NCI-H345 (cell line): Measurements from ENCODE around the gene ATCAY.
A peak's percentile ranks its signal among the peaks of the same experiment; 100 is the strongest.

ENCODE experiments used
- DNase-seq: peaks from one replicate; lab custom pipeline; 2025; lab: John Stamatoyannopoulos, UW

Gene ATCAY, protein sequence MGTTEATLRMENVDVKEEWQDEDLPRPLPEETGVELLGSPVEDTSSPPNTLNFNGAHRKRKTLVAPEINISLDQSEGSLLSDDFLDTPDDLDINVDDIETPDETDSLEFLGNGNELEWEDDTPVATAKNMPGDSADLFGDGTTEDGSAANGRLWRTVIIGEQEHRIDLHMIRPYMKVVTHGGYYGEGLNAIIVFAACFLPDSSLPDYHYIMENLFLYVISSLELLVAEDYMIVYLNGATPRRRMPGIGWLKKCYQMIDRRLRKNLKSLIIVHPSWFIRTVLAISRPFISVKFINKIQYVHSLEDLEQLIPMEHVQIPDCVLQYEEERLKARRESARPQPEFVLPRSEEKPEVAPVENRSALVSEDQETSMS

GRCh38 chr19:3880471-3881271 is at the start of gene ATCAY:
Gene ATCAY (plus strand): TSS chr19:3880685. CDS start chr19:3885768, 5,083 bp downstream.
- peak; percentile 89 for DNase-seq

GRCh38 chr19:3831601-3832000 is 48.9 kb upstream of the ATCAY start:
- no peak for DNase-seq

- no peak for DNase-seq
Observed at GRCh38 chr19:3832001-3832400, 48.5 kb upstream of the ATCAY start.

- DNase-seq = no peak
Observed at GRCh38 chr19:3833578-3834348, 46.7 kb upstream of the ATCAY start.

GRCh38 chr19:3834349-3835054 is 46.0 kb upstream of the ATCAY start:
- DNase-seq = no peak

DNA sequence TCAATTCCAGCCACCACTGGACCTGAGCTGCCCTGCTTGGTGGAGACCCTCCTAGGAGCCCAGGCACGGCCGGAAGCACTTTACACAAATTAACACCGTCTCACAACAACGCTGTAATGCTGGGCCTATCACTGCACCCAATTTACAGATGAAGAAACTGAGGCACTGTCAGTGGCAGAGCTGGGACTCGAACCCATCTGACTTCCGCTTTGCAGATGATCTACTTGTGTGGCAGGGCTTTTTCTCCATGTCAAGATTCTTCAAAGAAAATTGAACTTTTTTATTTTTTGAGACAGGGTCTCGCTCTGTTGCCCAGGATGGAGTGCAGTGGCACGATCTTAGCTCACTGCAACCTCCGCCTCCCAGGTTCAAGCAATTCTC is 45.4 kb upstream of the ATCAY start:
- no peak for DNase-seq

GRCh38 chr19:3836887-3837286 is 43.6 kb upstream of the ATCAY start:
- no peak for DNase-seq

GRCh38 chr19:3837332-3837731 is 43.2 kb upstream of the ATCAY start:
- no peak for DNase-seq

- DNase-seq = no peak
Observed at GRCh38 chr19:3837922-3838321, 42.6 kb upstream of the ATCAY start.

- DNase-seq = no peak
Observed at GRCh38 chr19:3838661-3839060, 41.8 kb upstream of the ATCAY start.

- DNase-seq = no peak
Observed at GRCh38 chr19:3839941-3840340, 40.5 kb upstream of the ATCAY start.

DNA sequence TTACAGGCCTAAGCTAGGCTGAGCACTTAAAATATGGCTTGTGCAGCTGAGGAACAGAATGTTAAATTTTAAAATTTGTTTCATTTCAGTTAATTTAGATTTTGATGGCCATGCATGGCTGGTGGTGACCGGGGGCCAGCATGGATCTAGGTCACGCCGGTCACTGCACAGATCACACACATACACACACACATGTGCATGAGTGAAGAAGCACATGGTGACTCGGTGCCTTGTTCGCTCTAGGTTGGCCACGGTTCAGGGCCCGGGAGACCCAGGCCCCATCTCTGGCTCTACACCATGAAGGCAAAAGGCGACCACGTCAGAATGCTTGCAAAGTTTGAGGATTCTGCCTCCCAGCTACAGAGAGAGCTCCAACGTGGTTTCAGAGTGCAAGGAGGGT is 39.7 kb upstream of the ATCAY start:
- no peak for DNase-seq

GRCh38 chr19:3842948-3843347 is 37.5 kb upstream of the ATCAY start:
- no peak for DNase-seq

DNA sequence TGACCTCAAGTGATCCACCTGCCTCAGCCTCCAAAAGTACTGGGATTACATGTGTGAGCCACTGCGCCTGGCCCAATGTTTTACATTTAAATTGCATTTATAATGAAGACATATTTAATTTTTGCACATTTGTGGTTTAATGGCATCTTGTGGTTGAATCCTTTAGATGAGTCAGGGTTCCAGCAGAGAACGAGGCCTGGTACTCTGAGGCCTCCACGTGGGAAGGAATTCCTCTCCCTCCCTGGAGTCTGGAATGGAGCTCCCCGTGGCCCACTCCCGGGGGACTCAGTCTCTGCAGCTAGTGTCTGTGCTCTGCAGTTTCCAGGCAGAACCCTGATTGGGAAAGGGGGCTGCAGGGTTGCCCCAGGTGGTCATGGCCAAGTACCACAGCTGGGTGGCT is 35.9 kb upstream of the ATCAY start:
- DNase-seq = no peak

DNA sequence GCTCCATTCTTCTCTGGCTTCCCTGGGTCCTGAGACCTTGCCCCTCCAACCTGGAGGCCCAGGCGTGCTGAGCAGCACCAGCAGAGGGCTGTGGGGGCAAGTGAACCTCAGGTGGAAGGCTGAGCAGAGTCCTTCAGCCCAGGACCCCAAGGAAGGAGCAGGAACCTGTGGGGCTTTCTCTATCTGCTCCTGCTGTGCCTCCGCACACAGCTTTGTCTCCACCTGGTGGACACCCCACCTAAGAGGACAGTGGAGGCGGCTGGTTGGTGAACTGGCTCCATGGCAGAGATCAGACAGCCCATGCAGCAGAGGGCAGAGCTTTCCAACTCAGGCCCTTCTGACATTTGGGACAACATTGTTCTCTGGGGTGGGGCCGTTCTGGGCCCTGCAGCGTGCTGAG is 31.4 kb upstream of the ATCAY start:
- no peak for DNase-seq

DNA sequence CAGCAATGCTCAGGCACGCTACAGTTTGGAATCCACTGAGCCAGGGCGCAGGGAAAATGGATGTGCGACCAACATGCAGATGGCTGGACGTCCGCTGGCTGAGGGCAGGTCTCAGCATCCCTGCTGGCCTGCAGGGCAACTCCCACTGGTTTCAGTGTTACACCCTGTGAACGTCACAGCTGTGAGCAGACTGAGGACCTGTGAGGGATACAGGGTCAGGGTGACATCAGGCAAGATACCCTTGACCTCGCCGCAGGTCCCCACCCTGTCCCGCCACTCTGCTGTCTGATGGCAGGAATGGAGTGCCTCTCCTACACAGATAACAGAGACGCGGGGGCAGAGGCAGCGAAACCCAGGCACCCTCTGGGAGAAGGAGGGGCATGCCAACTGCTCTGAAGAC is 30.7 kb upstream of the ATCAY start:
- DNase-seq = no peak

- DNase-seq = no peak
Observed at GRCh38 chr19:3850320-3850972, 30.0 kb upstream of the ATCAY start.

DNA sequence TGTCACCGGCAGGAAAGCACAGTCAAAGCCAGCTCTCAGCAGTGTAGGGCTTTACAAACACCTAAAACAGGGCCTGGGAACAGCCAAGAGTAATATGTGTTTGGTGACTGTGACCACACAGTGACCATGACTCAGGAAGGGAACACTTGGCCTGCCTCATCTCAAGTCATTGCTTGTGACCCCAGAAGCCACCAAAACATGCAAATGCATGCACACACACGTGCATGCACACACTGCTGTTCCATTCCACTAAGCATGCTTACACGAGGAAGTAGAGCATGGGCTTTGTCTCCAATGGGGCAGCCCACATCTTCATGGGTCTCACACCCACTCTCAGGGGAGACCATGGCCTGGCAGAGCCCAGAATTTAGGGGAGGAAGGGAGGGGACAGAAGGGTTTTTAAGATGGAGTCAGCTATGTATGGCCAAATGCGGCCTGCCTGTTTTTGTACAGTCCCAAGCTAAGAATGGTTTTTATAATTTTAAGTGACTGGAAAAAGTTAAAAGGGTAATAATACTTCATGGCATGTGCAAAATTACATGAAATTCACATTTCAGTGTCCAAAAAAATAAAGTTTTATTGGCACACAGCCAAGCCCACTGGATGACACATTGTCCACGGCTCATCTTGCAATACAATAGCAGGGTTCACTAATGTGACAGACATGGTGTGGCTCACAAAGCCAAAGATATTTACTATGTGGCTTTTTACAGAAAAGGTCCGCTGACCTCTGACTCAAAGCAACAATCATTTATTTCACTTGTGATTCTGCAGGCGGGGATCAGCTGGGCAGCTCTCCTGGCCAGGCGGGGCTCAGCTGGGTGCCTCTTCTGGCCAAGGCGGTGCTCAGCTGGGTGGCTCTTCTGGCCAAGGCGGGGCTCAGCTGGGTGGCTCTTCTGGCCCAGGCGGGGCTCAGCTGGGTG is 29.0 kb upstream of the ATCAY start:
- DNase-seq = no peak

GRCh38 chr19:3852177-3852511 is 28.3 kb upstream of the ATCAY start:
- DNase-seq = no peak

DNA sequence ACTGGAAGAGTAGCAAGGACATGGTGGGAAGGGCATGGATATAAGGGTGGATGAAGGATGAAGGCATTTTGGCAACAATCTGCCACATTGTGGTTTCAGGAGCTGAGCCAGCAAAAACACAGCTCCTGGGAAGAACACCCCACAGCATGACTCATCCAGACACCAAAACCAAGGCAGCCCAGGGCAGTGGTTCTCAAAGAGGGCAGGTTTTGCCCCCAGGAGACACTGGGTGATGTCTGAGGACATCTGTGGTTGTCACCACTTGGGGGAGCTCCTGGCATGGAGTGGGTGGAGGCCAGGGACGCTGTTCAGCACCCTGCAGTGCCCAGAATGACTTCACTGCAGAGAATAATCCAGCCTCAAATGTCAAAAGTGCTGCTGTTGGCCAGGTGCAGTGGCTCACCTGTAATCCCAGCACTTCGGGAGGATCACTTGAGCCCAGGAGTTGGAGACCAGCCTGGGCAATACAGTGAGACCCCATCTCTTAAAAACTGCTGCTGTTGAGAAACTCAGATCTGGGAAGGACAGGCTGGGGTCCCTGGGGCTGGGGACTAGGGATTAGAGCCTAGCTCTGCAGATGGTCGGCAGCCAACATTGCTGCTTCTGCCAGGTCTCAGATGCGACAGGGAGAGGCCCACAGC is 27.8 kb upstream of the ATCAY start:
- DNase-seq = peak; percentile 23
